GM19324 (cell line): ENCODE measurements around the gene TTF1.

Experiments
- ATAC-seq: cut with Tn5 transposase; IDR thresholded peaks from one replicate; pipeline ENCODE4 v1.9.1; 2021; ENCODE audit warnings: mild to moderate bottlenecking, moderate library complexity; ENCODE audit not compliant: unreplicated experiment, low FRiP score

Gene TTF1, protein sequence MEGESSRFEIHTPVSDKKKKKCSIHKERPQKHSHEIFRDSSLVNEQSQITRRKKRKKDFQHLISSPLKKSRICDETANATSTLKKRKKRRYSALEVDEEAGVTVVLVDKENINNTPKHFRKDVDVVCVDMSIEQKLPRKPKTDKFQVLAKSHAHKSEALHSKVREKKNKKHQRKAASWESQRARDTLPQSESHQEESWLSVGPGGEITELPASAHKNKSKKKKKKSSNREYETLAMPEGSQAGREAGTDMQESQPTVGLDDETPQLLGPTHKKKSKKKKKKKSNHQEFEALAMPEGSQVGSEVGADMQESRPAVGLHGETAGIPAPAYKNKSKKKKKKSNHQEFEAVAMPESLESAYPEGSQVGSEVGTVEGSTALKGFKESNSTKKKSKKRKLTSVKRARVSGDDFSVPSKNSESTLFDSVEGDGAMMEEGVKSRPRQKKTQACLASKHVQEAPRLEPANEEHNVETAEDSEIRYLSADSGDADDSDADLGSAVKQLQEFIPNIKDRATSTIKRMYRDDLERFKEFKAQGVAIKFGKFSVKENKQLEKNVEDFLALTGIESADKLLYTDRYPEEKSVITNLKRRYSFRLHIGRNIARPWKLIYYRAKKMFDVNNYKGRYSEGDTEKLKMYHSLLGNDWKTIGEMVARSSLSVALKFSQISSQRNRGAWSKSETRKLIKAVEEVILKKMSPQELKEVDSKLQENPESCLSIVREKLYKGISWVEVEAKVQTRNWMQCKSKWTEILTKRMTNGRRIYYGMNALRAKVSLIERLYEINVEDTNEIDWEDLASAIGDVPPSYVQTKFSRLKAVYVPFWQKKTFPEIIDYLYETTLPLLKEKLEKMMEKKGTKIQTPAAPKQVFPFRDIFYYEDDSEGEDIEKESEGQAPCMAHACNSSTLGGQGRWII

DNA sequence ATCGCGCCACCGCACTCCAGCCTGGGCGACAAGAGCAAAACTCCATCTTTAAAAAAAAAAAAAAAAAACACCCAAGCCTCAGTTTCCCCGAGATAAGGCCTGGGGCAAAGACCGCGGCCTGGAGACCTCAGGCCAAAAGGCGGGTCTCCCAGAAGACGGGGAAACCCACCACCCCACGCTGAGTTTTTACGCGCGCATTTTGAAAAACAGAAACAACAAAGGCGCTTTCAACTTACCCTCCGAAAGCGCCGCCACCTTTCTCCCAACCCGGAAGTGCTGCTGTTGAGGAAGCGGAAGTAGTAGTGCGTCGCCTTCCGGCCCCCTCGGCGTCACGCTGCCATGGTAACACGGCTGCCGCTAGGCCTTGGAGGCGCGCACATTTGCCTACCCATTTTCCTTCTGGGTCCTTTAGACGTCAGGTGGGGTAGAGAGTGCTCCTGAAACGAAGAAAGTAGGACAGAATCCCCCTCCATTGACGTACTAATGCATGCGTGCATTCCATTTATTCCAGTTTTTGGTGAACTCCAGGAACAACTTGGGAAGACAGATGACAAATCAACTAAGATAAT is at the start of gene TTF1:
Gene TTF1, minus strand, starts transcription at position 287 of the 569 bp plus-strand sequence. CDS start 4,019 bp downstream, outside the sequence.
- peak; percentile 81 for ATAC-seq

DNA sequence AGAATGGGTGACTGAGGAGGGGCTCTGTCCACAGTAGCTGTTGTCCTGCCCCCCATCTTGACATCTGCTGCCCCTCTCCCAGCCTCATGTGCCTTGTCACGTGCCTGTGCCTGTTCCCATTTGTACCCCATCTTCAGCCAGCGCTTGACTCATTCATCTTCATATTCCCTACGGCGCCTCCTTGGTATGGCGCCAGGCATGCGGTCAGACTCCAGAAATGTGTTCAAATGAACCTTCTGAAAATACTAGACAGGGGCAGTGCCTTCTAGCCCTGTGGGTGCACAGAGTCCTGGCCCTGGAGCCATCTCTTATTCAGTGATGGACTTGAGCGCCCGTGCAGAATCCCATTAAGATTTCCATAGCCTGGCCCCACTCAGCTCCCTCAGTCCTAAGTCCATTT is 49.6 kb upstream of the TTF1 start:
- no peak for ATAC-seq

DNA sequence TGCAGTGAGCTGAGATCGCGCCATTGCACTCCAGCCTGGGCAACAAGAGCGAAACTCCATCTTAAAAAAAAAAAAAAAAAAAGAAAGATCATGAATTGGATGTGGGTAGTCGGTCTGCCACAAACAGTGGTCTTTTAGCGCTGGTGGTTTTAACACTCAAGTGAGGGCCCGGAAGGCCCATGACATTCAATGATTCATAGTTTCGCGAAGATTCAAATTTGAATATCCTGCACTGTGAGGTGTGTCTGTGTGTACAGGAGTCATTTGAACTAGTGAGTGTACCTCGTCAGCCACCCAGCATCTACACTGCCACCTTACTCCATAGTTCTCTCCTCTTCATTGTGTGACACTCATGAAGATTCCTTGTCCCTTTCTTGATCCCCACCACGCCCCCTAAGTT is 44.6 kb upstream of the TTF1 start:
- ATAC-seq, result no peak

DNA sequence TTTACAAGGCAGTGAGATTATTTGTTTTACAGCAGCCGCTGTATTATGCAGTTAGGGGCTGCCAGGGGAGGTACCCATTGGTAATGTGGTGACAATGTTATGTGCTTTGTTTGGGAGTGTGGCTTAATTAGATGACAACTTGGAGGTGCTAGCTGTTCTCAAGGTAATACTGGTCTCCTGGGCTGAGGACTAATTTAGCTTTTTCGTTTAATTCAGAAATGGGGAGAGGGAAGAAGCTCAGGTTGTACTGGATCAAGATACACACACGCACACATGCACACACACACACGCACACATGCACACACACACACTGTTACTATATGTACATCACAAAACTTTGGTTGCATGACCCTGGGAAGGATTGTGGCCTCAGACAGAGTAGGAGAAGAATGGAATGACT is 41.3 kb upstream of the TTF1 start:
- no peak for ATAC-seq

DNA sequence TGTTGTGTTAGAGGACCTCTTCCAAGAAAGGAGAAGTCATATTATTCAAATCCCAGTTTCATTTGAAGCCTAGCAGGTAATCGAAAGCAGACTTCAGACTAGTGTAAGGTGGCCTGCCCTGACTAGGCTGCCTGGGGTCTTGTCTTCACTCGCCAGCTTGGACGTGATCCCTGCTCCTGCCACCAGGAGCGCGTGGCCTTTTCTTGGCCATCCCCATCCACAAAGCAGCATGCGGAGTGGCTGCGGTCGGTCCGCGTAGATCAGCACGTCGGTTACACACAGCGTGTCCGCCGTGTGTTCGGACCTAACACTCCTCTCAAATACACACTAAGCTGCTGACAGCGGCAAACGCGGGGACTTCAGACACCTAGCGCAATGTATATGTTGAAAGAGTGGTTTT is 40.7 kb upstream of the TTF1 start:
- no peak for ATAC-seq

DNA sequence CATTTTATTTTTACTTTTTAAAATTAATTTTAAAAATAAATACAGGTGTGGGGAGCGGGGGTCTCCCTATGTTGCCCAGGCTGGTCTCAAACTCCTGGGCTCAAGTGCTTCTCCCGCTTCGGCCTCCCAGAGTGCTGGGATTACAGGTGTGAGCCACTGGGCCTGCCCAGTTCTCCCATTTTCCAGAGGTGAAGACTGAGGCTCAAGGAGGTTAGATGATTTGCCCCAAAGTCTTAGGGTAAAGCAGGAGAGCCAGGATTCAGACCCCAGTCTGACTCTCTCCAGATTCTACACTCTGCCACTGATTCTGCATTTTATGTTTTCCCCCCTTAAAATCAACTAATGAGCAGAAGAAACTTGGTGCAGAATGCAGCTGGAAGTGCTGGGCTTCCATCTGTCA is 40.2 kb upstream of the TTF1 start:
- no peak for ATAC-seq

DNA sequence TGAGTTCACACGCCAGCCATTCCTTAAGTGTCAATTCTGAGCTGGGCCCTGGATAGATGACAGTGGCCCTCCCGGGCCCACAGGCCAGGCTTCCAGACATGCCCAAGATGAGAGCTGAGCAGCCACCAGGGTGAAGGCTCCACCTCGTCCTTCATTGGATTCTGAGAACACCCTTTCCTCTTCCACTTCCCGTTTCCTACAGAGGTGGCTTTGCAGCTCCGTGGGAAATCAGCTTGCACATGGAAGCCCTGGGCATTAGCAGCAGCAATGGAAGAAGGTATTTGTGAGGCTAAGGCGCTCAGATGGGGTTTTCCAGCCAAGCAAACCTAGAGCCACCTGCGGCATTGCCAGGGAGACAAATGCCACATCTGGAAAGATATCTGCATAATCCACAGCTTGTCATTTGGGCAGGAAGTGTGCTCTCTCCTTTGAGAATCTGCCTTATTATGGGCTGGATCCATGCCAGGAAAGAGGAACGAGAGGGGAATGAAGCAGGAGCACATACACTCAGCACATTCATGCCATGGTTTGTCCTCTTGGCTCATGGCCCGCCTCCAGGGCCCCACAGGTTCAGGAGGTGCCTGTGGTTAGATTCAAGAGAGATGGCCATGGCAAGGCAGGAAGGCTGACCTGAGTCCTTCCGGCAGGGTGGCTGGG is 37.4 kb upstream of the TTF1 start:
- no peak for ATAC-seq

DNA sequence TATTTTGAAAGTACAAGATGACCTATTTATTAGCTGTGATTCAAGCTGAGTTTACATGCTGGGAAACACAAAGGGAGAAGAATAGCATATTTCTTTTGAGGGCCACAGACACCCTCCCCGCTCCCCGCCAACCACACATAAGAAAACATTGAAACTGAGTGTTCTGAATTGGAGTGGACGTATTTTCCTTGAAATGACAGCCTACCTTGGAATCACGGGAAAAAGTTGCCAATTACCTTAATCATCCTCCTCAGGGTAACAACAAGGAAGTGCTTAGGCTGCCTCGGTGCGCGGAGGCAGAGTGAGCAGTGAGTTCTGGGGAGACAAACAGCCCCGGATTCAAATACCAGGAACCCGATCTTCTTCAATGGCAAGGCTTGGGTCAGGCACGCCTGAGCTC is 34.8 kb upstream of the TTF1 start:
- no peak for ATAC-seq

DNA sequence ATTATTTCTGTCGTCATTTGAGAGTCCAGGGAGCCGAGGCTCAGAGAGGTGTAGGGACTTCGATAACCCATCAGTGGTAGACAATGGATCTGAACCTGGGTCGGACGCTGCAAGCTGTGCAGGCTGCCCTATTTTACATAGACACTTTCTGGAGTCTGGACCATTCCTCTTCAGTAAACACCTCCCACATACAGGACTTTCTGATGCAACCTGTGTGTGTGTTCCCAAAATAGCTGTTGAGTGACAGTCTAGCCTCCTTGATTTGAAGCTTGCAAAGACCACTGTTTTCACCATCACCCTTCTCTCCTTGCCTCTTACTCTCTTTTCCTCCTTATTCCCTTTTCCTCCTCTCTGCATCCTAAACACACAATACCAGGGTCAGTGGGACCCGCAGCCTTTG is 34.1 kb upstream of the TTF1 start:
- ATAC-seq, result no peak

DNA sequence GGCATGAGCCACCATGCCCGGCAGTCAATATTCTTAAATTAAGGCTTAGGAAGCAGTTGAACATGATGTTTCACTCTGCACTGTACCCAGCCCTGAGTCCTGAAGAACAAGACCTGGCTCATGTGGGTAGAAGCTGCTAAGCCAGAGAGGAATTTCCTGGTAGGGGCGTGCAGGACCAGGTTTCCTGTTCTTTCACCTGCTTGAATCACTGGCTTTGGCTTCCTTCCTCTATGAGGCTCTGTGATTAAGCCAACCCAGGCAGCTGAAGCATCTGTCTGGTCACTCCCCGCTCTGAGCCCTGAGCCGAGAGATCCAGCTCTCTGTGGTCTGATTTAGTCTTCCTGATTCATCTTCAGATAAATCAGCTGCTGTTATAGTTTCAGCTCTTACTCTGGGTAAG is 32.5 kb upstream of the TTF1 start:
- no peak for ATAC-seq

DNA sequence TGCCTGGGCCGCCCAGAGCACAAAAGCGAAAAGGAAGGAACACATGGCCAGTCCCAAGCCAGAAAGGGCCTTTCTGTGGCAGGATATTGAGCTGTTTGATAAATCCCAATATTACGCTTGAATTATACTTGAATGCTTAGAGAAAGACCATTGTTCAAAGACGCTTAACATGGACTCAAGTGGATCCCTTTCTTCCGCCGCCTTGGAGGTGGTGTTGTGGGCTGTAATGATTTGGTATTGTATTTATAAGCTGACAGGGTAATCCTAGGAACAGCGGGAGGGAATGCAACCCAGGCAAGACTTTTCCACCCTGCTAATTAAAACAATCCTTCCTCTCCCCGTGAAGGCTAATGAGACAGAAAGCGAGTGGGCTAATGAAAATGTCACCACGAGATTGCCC is 28.2 kb upstream of the TTF1 start:
- ATAC-seq, result no peak

DNA sequence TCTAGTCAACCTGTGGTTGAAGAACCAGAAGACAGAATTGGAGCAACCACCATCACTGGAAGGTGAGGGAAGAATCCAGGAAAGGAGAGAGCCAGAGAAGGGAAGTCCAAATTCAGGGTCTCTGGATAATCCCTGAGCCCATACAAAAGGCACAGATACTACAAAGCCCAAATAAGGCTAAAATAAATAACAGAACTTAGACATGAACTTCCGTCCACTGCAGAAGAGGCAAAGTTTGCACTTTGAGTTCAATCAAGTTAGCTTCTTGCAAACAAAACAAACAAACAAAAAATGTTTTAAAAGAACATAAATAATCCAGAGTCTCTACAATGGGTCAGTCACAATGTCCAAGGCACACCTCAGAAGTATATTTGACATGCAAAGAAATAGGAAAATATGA is 24.4 kb upstream of the TTF1 start:
- ATAC-seq, result no peak

DNA sequence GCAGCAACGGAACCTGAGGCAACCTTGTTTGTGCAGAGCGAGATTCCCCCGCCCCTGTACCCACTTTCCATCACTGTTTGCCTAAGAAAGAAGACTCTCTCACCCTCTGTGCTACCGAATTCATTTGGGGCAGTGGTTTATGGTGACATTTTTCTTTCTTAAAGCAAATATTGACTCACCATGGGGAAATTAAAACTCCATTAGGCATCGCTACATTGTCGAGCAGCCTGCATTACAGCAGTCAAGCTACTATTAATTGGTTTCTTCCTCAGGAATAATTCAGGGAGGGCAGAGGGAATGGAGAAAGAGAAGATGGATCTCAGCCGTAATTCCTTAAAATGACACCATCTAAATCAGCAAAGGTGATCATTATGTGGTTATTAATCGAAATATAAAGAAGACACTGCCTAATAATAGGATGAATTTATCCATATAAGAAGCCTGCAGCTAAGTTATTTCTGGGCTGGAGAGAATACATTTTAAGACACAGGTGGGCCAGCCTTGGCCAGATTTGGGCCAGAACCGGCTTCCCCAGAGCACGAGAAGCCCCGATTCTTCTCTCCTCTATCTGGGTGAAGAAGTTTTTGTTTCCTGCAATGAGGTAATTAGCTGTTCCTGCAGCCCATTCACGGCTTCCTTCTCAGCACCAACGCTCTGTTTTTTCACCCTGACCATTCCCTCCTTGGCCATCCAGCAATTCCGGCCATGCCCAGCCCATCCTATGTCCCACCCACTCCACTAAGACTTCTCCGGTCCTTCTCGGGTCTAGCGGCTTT is 20.2 kb upstream of the TTF1 start:
- ATAC-seq, result no peak

DNA sequence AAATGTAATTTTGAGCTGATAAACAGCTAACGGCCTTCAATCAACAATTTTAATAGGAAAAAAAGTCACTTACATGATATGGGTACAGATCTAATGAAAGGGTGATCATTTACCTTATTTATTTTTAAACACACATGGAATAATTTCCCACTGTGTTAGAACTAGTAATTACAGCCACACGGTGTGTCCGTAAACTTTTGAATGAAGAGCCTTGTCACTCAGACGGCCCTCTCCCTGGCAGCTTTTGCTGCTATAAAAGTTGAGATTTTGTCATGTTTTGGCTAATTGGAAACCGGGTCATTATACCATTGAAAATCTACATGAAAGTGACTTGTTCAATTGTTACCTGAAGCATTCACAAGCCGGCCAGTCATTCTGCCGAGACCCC is 19.0 kb upstream of the TTF1 start:
- ATAC-seq, result no peak

DNA sequence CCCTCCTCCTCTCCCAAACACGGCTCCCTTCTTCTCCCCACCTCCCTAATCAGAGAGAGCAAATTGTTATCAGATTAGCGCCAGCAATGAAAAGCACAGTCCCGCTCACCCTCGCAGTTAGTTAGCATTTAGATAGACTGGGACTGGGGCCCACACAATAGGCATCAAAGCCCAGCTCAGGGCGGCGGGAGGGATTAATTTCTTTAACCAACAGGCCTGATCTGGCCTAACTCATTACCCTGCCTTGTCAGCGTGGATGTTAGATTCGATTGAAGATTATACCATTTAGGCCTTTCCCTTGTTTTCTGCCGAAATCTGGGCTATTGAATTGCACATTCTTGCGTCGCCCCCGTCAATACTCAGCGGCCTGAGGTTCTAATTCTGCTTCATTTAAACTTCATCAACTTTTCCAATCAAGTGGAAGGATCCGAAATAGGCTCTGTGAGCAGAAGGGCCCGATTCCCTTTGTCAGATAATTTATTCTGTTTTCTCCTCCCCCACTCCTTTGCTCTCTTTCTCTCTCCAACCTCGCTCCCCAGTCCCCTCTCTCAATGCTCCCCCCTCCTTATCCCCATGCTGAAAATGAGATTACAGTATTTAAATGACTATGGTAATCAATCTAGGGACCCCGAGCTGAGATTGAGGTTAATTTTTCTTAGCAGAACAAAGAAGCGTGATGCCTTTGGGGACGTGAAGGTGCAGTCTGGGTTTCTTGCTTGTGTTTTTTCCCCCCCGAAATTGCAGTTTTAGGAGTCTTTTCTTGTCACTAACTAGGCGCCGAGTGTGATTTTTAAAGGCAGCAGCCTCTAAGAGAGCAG is 18.4 kb upstream of the TTF1 start:
- no peak for ATAC-seq

DNA sequence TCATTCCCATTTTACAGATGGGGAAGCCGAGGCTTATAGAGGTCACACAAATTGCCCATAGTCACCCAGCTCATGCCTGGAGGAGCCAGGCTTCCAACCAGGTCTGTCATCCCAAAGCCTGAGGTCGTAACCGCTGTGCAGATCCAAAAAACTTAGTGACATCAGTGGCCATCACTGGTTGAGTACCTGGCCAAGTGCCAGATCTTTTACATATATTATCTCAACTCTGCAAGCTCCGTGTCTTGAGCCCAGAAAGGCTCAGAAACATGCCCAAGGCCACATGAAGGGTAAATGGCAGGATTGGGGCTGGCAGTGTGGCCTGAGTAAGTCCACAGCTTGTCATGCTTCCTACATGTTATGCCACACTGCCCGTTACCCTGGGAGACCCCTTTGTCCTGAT is 16.9 kb upstream of the TTF1 start:
- ATAC-seq, result no peak

DNA sequence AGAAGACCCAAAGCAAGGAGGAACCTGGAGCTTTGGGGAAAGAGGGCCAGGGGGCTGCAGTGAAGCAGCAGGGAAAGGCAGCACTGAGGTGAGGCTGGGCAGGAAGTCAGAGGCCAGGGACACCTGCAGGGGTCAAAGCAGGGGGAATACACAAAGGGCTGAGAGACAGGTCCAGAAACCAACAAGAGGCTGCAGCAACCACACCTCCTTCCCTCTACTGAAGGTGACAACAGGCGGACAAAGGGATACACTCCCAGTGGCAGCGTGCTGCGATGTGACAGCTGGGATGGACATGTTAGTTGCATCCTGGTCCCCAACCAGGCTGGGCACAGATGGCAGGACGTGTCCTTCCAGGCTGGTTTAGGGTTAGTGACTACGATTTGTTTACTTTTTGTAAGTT is 15.9 kb upstream of the TTF1 start:
- no peak for ATAC-seq

DNA sequence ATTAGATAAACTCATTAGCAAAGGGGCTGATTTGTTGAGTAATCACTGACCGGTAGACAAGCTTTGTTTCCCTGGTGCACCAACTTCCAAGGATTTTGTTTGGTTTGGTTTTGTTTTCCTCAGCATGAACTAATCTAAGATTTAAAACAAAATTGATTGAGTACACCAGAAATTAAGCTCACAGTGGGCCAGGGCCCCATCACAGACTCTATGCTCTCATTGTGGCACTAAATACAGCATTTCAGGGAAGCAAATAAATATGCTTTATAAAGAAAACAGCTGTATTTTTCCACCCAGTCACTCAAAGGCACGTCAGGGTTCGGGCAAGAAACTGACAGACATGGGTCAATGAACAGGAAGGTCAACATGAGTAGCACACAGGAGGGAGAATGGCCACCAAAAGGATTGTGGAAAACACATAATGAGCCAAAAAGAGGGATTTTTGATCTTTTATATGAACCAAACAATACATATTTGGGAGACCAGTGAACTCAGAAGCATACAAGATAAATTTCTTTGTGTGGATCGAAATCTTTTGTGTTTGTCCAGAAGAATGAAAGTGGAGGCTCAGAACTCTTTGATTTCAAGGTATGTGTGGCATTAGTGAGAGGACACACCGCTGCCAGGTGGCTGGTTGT is 12.2 kb upstream of the TTF1 start:
- ATAC-seq, result no peak

DNA sequence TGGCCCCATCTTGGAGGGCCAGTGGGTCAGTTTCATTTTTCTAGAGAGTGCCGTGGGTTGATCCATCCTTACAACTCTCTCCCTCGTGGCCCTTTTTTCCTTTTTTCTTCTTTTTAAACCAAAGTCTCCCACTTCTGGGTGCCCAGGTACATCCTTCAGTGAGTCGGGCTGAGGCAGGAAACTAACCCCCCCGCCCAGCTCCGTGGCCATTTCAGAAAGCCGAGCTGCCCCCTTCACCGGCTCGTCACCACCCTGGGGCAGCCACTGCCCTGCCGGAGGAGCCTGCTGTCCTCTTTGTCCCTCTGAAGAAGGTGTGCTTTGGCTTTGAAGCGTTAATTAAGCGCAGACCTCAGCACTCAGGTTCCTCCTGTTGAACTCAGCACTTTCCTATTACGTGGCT is 8.5 kb upstream of the TTF1 start:
- no peak for ATAC-seq
